HG03354 (cell line): ENCODE measurements around the gene HAPSTR1.
"Not testable (repeated sequence)": the region's sequence is repeated elsewhere in the genome, so short reads cannot be mapped to it uniquely, and the experiment has no call there.

Source experiments
- ATAC-seq: cut with Tn5 transposase; IDR thresholded peaks from one replicate; pipeline ENCODE4 v1.9.1; 2021; ENCODE audit warnings: mild to moderate bottlenecking; ENCODE audit not compliant: unreplicated experiment, poor library complexity, severe bottlenecking

HAPSTR1 gene

DNA sequence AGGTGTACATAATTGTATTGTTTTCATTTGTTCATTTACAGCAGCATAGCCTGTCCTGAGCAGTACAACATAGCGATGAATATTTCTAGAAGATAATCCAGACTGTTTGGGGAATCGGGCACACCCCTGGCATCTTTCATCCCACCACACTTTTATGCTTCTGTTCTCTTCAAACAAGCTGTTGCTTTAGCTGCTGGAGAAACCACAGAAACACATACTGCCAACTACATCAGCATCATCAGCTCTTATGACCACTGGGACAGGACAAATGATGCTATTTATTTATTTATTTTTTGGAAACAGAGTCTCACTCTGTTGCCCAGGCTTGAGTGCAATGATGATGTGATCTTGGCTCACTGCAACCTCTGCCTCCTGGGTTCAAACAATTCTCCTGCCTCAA lies 22.6 kb upstream of the HAPSTR1 start:
- no peak for ATAC-seq

DNA sequence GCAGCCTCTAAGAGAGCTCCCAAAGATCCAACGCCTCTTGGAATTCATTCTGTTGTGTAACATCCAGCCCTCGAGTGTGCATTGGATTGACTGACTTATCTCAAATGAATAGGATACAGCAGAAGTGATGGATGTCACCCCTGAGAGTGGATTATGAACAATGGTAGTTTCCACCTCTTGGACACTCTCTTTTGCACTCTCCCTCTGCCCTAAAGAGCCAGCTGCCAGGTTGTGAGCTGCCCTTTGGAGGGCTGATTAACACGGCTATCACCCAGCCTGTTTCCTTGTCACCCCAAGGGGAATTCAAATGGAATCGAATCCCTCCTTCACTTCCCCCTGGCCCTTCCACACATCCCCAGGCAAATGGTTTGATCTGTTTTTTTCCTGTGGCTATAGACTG lies 21.2 kb upstream of the HAPSTR1 start:
- no peak for ATAC-seq

DNA sequence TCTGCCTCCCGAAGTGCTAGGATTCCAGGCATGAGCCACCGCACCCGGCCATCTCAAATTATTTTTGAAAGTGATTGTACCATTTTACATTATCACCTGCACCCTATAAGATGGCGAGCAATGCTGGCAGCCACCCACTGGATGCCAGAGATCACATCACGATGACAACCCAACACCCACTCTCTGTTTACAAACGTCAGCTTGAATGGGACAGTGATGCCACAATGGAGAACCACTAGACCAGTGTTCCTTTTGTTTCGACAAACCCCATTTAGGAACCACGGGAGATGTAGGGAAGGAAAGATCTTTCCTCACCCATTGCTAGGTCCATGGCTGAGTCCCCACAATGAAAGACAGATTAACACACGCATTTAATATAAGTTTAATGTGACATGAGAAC lies 20.1 kb upstream of the HAPSTR1 start:
- no peak for ATAC-seq

DNA sequence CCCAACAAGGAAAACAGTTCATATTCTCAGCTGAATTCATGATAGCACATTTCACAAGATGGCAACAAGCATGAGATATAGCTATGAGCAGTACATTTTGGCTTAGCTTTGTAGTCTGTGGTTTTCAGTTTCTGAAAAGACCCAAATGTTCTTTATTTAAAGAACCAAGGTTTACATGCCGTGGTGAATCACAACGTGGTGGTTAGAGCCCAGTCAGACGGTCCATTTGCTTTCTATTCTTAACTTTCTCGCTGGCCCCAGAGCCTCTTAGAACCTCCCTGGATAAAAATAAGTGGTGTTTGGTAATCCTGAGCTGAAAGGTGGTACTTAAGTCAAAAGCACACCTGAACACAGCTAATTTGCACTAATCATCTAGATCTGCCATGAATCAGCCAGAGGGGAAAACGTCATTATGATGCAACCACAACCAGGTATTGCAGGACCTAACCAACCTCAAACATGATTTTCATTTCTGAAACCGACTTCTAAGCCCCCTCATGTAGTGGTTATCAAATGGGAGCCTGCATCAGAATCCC lies 18.6 kb upstream of the HAPSTR1 start:
- peak; percentile 78 for ATAC-seq

GRCh38 chr16:9075299-9076071 lies 16.0 kb upstream of the HAPSTR1 start:
- ATAC-seq = no peak

DNA sequence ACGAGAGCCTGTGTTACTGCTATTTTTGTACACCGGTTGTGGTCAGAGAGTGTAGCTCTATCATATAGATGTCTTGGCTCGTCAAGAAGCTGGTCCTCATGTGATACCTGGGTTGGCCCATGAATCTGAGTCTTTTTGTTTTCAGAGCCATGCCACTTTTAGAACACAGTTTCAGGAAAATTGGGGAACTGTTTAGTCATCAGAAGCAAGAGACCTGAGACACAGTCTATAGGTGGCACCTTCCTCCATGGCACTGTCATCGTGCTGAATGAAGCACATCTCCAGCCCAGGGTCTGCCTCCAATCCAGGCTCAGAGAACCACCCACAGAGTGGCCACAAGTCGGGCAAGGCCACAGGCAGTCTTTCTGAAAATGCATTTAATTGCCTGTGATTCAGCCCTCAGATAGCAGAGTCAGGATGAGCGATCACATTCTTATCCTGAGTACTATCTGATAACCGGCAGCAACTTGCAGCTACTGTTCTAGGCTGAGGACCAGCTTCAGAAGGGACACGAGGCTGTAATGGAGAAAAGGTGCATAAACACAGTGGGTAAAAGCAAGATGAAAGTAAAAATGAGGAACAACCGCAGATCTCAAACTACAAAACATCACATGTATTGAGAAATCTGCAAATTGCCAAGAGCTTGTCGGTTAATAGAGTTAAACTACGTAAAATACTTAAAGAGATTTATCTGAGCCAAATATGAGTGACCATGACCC lies 14.2 kb upstream of the HAPSTR1 start:
- ATAC-seq = no peak

- ATAC-seq = peak; percentile 79
These were observed 12.7 kb upstream of the HAPSTR1 start for GRCh38 chr16:9078467-9079429.

DNA sequence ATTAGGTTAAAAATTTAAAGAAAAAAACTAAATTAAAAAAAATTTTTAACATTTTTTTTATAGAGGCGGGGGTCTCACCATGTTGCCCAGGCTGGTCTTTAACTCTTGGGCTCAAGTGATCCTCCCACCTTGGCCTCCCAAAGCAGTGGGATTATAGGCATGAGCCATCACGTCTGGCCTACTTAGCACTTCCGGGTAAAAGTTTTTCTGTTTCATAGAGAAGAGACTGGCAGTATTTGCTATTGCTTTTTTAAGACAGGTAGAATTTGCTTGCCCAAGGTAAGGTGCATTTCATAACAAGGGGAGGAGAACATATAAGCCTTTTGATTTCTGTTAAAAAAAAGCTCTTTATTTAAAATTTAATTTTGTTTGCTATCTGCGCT lies 12.0 kb upstream of the HAPSTR1 start:
- ATAC-seq = no peak

GRCh38 chr16:9081158-9081557 lies 10.3 kb upstream of the HAPSTR1 start:
- no peak for ATAC-seq

DNA sequence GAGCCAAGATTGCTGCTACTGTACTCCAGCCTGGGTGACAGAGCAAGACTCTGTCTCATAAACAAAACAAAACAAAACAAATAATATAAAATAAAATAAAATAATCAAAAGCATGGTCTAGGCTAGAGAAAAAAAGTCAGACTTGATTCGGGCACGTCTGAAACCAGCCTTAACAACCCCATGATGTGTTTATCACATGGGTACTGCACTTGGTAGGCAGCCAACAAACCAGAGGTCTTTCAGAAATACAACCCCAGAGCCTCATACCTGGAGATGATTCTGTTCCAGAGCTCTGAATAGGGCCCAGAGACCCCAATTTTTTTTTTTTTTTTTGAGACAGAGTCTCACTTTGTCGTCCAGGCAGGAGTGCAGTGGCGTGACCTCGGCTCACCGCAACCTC lies 9.6 kb upstream of the HAPSTR1 start:
- no peak for ATAC-seq

DNA sequence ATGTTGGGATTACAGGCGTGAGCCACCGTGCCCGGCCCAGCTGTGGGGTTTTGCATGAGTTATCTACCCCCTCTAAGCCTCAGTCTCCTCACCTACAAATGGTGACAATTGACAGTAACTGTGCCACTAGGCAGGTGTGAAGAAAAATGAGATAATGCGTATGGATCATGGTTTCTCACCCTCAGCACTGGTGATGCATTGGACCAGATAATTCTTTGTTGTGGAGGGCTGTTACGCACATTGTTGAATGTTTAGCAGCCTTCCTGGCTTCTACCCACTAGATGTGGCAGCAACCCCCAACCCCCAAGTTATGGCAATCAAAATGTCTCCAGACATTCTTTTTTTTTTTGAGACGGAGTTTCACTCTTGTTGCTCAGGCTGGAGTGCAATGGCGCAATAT lies 9.0 kb upstream of the HAPSTR1 start:
- no peak for ATAC-seq

DNA sequence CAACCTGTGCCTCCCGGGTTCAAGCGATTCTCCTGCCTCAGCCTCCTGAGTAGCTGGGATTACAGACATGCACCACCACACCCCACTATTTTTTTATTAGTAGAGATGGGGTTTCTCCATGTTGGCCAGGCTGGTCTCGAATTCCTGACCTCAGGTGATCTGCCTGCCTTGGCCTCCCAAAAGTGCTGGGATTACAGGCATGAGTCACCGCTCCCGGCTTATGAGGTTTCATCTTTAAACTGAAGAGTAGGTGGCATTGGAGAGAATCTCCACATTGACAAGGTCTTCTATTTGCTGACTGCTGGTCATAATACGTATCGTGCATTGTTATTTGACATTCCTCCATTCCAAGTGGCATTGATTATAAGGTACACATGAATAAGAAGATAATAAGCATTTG lies 3.7 kb upstream of the HAPSTR1 start:
- ATAC-seq = not testable (repeated sequence)

DNA sequence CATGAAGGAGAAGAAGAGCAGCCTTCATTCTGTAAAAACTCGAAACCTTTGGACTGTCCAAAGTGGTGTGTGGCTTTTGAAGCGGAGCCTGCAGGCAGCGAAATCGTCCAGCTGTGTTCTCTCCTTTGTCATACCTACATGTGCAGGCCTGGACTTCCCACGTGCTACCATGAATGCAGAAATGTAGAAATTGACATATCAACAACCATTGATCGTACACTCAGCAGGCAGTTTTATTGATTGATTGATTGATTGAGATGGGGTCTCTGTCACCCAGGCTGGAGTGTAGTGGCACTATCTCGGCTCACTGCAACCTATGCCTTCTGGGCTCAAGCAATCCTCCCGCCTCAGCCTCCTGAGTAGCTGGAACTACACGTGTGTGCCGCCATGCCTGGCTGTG lies 2.6 kb upstream of the HAPSTR1 start:
- ATAC-seq = no peak

DNA sequence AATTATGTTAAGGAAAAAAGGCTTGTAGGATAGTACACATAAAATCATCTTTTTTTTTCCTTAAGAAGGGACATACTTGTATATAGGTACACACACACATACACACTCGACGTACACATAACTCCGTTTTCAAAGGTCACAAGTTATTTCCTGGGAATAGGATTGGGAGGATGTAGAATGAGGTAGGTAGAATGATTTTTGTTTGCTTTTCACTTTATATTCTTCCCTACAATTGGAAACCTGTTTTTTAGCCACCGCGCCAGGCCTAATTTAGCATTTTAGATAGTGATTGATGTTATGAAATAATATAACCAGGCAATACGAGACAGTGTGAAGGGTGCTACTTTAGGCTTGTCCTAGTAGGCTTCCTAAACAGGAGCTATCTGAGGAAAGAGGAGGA lies 1.8 kb upstream of the HAPSTR1 start:
- no peak for ATAC-seq

- ATAC-seq = no peak
These were observed 1.1 kb upstream of the HAPSTR1 start for GRCh38 chr16:9090101-9090959.

GRCh38 chr16:9091867-9092281 lies 430 bp downstream of the HAPSTR1 start:
- ATAC-seq = peak; percentile 20

GRCh38 chr16:9092282-9092977 lies 986 bp downstream of the HAPSTR1 start:
- ATAC-seq = peak; percentile 12

GRCh38 chr16:9092978-9093344 lies 1.5 kb downstream of the HAPSTR1 start:
- no peak for ATAC-seq
